Heart left ventricle (tissue), 16 donors: ENCODE measurements around the gene FAM98C. TPM values are rescaled to one million over a fixed set of nuclear protein-coding genes. Genes with fewer than 3 reads are reported as not detected.

ENCODE experiments used
- ATAC-seq, 4 donors: fragments of 200-7000 bp; cut with Tn5 transposase; one replicate each; pipeline ENCODE4 v1.9.1; 2020 to 2022; ENCODE audit warnings: moderate library complexity in 4 of 4, mild to moderate bottlenecking in 3 of 4, moderate number of reproducible peaks in 1 of 4
- DNase-seq, 5 donors: peaks; one replicate each; pipeline ENCODE4 v3.0.0-alpha.2; 2020
- H3K27ac ChIP-seq, 12 donors: fragments of 200-600 bp; sonication (generic) in 4 of 12; one replicate each; pipeline versions ENCODE4 v1.5.0 to v1.8.0; 2016 to 2022; ENCODE audit warnings: mild to moderate bottlenecking in 2 of 12
- H3K27me3 ChIP-seq, 9 donors: fragments of 200-600 bp; sonication (generic) in 2 of 9; one replicate each; pipeline versions ENCODE4 v1.5.1 to v1.8.0; 2016 to 2022; ENCODE audit warnings: mild to moderate bottlenecking in 3 of 9
- H3K36me3 ChIP-seq, 9 donors: fragments of 200-600 bp; sonication (generic) in 2 of 9; one replicate each; pipeline versions ENCODE4 v1.5.0 to v1.8.0; 2018 to 2022; ENCODE audit warnings: mild to moderate bottlenecking in 2 of 9
- H3K4me1 ChIP-seq, 12 donors: fragments of 200-600 bp; sonication (generic) in 4 of 12; one replicate each; pipeline versions ENCODE4 v1.5.0 to v1.8.0; 2016 to 2022; ENCODE audit warnings: mild to moderate bottlenecking in 3 of 12
- H3K4me3 ChIP-seq, 12 donors: fragments of 200-600 bp; sonication (generic) in 4 of 12; one replicate each; pipeline versions ENCODE4 v1.5.0 to v1.8.0; 2017 to 2022; ENCODE audit warnings: mild to moderate bottlenecking in 9 of 12, moderate library complexity in 4 of 12
- H3K9me3 ChIP-seq, 12 donors: fragments of 200-600 bp; sonication (generic) in 4 of 12; one replicate each; pipeline versions ENCODE4 v1.5.0 to v1.8.0; 2016 to 2022; ENCODE audit warnings: mild to moderate bottlenecking in 1 of 12
- CTCF ChIP-seq, 12 donors: fragments of 200-600 bp; sonication (generic) in 4 of 12; IDR thresholded peaks; one replicate each; pipeline versions ENCODE4 v1.5.0 to v1.8.0; 2018 to 2022; ENCODE audit warnings: antibody characterized with exemption in 12 of 12, mild to moderate bottlenecking in 5 of 12
- POLR2A ChIP-seq, 2 donors: fragments of 450-650 bp; IDR thresholded peaks; one replicate each; pipeline ENCODE4 v1.6.1; 2017; ENCODE audit warnings: antibody characterized with exemption in 2 of 2, mild to moderate bottlenecking in 2 of 2, moderate library complexity in 2 of 2
- WGBS, 4 donors: extraction: QIAGEN DNeasy Blood & Tissue Kit in 2 of 4; methylation state at CpG; one replicate each; pipeline versions ENCODE4 v1.1.5 to v1.1.7; 2013 to 2018; 5-methylcytosine and 5-hydroxymethylcytosine counted together
- intact Hi-C, 10 donors: fragments of 100-400 bp; cut with DNase I; formaldehyde crosslinking; loops; one replicate each; pipeline versions ENCODE4 v1.11.1 to v1.14.2; 2022
- polyA plus RNA-seq, 2 donors: library from polyadenylated mRNA; stranded (reverse); fragments of 200-250 nt; gene quantifications; one replicate each; pipeline ENCODE4 v1.2.3, GENCODE V29; 2013
- total RNA-seq, 9 donors: library from RNA; depleted of rRNA in 2 of 9; stranded (reverse); fragments of >200 nt in 2 of 9; fragmentation: NEBNext Ultra II Directional in 3 of 9; extraction: Animal tissue kit (Norgen Biotek cat#: 25700) in 3 of 9; gene quantifications; one replicate each; pipeline versions ENCODE4 v1.1.0 to v1.2.4, GENCODE V29; 2016 to 2023
- donor health status: ischemic (EF 13 %, LVEDD 7.1; RV severe dilation, severe dysfunction).
- donor health status: healthy with polysubstance abuse.
- donor health status: DM: no; HTN: yes; CAD: no.
- donor health status: DM: no; HTN: no; CAD: no.
- donor health status: ischemic (EF 25% LVEDD 6.9; RV normal size, moderate dysfunction).
- donor health status: ischemic (EF 25% LVEDD 5.7; RV mildly dilated, moderate dysfunction).
- donor health status: healthy.
- donor health status: DM: yes; HTN: yes; CAD: no.
- donor health status: ischemic (EF 35%, LVEDD 5.7; RV mildly dilated, moderate dysfunction).
- donor health status: nonischemic (EF 11% LVEDD 7.7; RV severe dilation, severe dysfunction).
- donor health status: DM: yes; HTN: yes; CAD: no.
- donor health status: PGD.
- donor health status: ischemic (EF 29% LVEDD 5.4; RV normal size, mild dysfunction).
- donor health status: nonischemic (EF 23%, LVEDD 6.1; RV moderate dilation, normal function).

Gene FAM98C
- total and polyA plus RNA-seq, 11 donors, result 9.3 to 15.8 (median 11.8) TPM

DNA sequence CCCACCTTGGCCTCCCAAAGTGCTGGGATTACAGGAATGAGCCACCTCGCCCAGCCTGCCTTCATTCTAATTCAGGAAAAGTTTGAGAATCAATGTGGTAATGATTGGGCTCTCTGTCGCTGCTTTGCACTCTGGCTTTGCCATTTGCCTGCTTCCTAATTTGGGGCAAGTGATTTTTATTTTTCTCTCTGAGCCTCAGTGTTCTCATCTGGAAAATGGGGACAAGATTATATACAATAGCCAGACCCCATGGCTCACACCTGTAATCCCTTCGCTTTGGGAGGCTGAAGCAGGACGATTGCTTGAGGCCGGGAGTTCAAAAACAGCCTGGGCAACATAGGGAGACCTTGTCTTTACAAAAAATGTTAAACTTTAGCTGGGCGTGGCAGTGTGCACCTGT, 34.4 kb downstream of the FAM98C start:
- Histone ChIP-seq H3K4me1 (peaks cover 0 to 17% (median 0%) of the 10 kb centered on the region in 12 donors), H3K9me3 (no peaks in the 10 kb centered on the region), H3K4me3 (no peak overlapping the region), H3K36me3 (no peaks in the 10 kb centered on the region), H3K27ac (no peak overlapping the region), H3K27me3 (peaks cover 8 to 52% (median 25%) of the 10 kb centered on the region in 9 donors)
- no peak for TF ChIP-seq CTCF (IDR thresholded peaks at IDR 0.05)
- no peak for TF ChIP-seq POLR2A (IDR thresholded peaks at IDR 0.05)
- intact Hi-C loops, result loop anchor here in 1 of 10 donors (10.0 kb wide), 1 partner anchor 148 kb away; no protein-coding TSS in a partner anchor
- 93 to 94% (median 94%) methylated on average over 6 of the region's 6 CpGs for WGBS, 4 donors
- ATAC-seq, result no peak
- no peak for DNase-seq

GRCh38 chr19:38437917-38438316, 35.0 kb downstream of the FAM98C start:
- 73 to 81% (median 77%) methylated on average over 2 of the region's 2 CpGs for WGBS, 4 donors
- intact Hi-C loops, result loop anchor here in 1 of 10 donors (10.0 kb wide), 1 partner anchor 147 kb away; no protein-coding TSS in a partner anchor
- Histone ChIP-seq H3K36me3 (no peaks in the 10 kb centered on the region), H3K27ac (no peak overlapping the region), H3K4me1 (peaks cover 0 to 17% (median 0%) of the 10 kb centered on the region in 12 donors), H3K27me3 (peaks cover 8 to 52% (median 23%) of the 10 kb centered on the region in 9 donors), H3K4me3 (no peak overlapping the region), H3K9me3 (no peaks in the 10 kb centered on the region)
- TF ChIP-seq POLR2A (IDR thresholded peaks at IDR 0.05), result no peak
- TF ChIP-seq CTCF (IDR thresholded peaks at IDR 0.05), result no peak
- ATAC-seq (no peak), DNase-seq (no peak)

DNA sequence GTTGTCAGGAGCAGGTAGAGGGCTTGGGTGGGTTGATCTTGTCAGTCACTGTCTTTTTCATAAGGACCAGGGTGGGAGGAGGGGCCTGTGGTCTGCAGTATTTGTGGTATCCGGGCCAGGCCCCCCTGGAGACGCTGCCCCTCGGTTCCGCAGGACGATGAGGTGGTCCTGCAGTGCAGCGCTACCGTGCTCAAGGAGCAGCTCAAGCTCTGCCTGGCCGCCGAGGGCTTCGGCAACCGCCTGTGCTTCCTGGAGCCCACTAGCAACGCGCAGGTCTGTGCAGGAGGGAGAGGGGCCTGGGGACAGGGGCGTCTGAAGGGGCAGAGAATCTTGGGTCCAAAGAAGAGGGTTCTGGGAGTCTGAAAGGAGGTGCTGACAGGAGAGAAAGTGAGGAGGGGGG, 37.7 kb downstream of the FAM98C start:
- H3K27ac ChIP-seq, result no peak overlapping the region
- no peaks in the 10 kb centered on the region for H3K9me3 ChIP-seq
- TF ChIP-seq POLR2A (IDR thresholded peaks at IDR 0.05) (no peak), CTCF (IDR thresholded peaks at IDR 0.05) (no peak)
- ATAC-seq (no peak), DNase-seq (no peak)
- peaks cover 0 to 29% (median 3%) of the 10 kb centered on the region in 9 donors for H3K27me3 ChIP-seq
- H3K4me3 ChIP-seq, result no peak overlapping the region
- intact Hi-C loops, result no loop called here
- no peaks in the 10 kb centered on the region for H3K4me1 ChIP-seq
- no peaks in the 10 kb centered on the region for H3K36me3 ChIP-seq
- WGBS, 4 donors, result 77 to 79% (median 77%) methylated on average over 14 of the region's 14 CpGs

DNA sequence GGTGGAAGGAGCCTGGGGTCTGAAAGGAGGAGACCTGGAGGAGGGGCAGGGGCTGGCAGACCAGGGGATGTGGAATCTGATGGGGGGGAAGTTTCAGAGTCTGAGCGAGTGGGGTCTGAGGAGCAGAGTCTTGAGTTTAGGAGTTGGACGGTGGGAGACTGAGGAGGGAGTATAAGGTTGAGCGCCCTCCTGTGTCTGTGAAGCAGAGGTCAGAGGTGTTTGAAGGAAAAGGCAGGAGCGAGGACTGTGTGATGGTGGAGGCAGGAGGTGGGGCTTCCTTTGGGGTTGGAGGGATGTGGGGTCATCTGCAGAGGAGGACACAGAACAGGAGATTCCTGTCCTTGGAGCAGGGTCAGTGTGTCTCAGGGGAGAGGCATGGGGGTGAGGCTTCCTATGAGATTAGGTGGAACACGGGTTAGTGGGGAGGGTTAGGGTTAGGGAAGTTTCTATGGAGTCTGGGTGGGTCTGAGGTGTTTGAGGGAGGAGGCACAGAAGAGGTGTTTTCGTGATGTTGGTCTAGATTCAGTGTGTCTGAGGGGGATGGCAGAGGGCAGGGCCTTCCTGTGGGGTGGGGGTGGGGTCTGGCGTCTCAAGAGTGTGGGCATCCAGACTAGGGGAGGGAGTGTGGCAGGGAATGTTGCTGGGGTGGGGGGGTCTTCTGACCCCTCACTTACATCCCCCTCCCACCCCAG, 38.9 kb downstream of the FAM98C start:
- intact Hi-C loops, result no loop called here
- H3K9me3 ChIP-seq, result no peaks in the 10 kb centered on the region
- TF ChIP-seq CTCF (IDR thresholded peaks at IDR 0.05) (no peak), POLR2A (IDR thresholded peaks at IDR 0.05) (no peak)
- peaks cover 0 to 17% (median 0%) of the 10 kb centered on the region in 9 donors for H3K27me3 ChIP-seq
- no peaks in the 10 kb centered on the region for H3K36me3 ChIP-seq
- DNase-seq (no peak), ATAC-seq (no peak)
- WGBS, 4 donors, result 35 to 46% (median 41%) methylated on average over 7 of the region's 7 CpGs
- H3K4me3 ChIP-seq, result no peak overlapping the region
- H3K4me1 ChIP-seq, result no peaks in the 10 kb centered on the region
- no peak overlapping the region for H3K27ac ChIP-seq
